ENCODE results near the gene MBOAT1. TPM values are rescaled to one million over a fixed set of nuclear protein-coding genes. Genes with fewer than 3 reads are reported as not detected.
"Not testable (repeated sequence)": the region's sequence is repeated elsewhere in the genome, so short reads cannot be mapped to it uniquely, and the experiment has no call there.

MBOAT1 gene
- total RNA-seq, 4 donors from 2014 or later = 6.6 to 10.2 (median 7.0) TPM

DNA sequence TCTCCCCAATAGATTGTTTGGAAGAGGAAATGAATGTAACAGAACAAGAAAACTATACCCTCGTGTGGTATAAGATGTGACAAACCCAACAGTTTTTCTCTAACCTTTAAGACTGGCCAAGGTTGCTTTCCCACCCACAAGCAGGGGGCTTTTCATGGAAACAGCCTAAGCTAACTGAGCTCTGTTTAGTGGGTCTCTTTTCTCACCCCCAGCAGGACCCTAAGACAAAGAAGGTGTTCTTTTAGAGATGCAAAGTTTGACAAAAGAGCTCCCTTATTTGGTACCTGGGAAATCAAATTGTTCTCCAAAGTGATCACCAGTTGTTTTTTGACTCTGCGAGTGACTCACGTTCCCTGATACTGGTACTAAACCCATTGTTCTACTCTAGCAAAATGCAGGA is 59.1 kb downstream of the MBOAT1 start:
- TF ChIP-seq CTCF (IDR thresholded peaks at IDR 0.05) = no peak
- DNase-seq (ENCODE audit: low spot score) = no peak
- no peak for ATAC-seq (ENCODE audit: low FRiP score)

DNA sequence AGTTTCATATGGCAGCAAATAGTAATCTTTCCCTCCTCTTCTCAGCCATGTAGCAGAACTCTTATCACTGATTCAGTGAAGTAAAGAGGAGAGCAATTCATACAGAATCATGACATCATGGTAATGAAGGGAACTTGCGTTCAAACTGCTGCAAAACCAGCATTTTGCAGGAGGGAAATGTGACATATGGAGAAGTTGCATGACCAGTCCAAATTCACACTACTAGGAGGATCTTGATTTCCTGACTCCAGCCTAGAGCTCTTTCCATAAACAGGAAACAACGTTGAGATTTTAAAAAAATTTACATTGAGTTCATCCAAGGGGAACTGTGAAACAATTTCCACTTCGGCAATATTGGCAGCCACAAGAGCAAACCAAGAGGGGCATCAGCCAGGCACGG is 63.8 kb downstream of the MBOAT1 start:
- TF ChIP-seq CTCF (IDR thresholded peaks at IDR 0.05) = no peak
- ATAC-seq (ENCODE audit: low FRiP score) = no peak
- DNase-seq (ENCODE audit: low spot score) = no peak

GRCh38 chr6:20147469-20147868 is 64.8 kb downstream of the MBOAT1 start:
- no peak for ATAC-seq (ENCODE audit: low FRiP score)
- no peak for TF ChIP-seq CTCF (IDR thresholded peaks at IDR 0.05)
- DNase-seq (ENCODE audit: low spot score) = no peak

GRCh38 chr6:20146831-20147230 is 65.4 kb downstream of the MBOAT1 start:
- ATAC-seq (ENCODE audit: low FRiP score); DNase-seq (ENCODE audit: low spot score): not testable (repeated sequence)

- ATAC-seq (ENCODE audit: low FRiP score) = no peak
Measured at GRCh38 chr6:20146291-20146690, 66.0 kb downstream of the MBOAT1 start.

DNA sequence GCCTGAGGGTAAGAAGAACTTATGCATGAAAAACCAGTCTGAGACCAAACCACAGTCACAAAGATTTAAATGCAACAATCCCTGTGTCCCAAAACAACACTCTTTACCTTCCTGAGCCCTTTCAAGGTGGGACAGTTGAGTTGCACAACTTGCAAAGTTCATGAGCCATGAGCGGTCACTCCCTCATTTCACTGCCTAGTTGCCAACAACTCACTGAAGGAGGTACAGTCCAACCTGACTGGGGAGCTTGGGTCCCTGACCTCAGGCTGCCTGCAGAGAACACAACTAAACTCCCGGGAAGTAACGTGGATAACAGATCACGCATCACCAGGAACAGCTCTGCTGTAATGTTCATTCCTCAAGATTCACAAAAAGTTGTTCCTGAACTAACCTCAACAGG is 69.4 kb downstream of the MBOAT1 start:
- TF ChIP-seq CTCF (IDR thresholded peaks at IDR 0.05) = no peak
- no peak for DNase-seq (ENCODE audit: low spot score)

More at GRCh38 chr6:20146291-20146690, 66.0 kb downstream of the MBOAT1 start:
- no peak for TF ChIP-seq CTCF (IDR thresholded peaks at IDR 0.05)
- no peak for DNase-seq (ENCODE audit: low spot score)

DNA sequence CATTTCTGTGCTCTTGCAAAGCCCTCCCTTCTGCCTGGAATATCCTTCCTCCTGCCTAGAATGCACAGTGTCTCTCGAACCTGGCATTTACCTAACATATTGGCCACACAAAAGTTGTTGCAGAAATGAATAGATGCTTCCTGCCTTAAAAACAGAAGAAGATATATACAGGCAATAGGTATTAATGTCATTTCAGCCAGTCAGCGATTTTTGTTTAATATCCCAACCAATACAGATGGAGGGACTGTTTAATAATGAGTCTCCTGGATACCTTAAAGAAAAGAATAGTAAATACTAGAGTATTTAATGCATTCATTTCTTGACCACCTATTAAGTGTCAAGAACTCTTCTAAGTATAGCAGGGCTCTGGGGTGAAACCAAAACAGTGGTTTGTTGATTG is 70.3 kb downstream of the MBOAT1 start:
- no peak for ATAC-seq (ENCODE audit: low FRiP score)
- no peak for TF ChIP-seq CTCF (IDR thresholded peaks at IDR 0.05)
- no peak for DNase-seq (ENCODE audit: low spot score)

More for the DNA sequence above, 69.4 kb downstream of the MBOAT1 start:
- ATAC-seq (ENCODE audit: low FRiP score) = no peak

DNA sequence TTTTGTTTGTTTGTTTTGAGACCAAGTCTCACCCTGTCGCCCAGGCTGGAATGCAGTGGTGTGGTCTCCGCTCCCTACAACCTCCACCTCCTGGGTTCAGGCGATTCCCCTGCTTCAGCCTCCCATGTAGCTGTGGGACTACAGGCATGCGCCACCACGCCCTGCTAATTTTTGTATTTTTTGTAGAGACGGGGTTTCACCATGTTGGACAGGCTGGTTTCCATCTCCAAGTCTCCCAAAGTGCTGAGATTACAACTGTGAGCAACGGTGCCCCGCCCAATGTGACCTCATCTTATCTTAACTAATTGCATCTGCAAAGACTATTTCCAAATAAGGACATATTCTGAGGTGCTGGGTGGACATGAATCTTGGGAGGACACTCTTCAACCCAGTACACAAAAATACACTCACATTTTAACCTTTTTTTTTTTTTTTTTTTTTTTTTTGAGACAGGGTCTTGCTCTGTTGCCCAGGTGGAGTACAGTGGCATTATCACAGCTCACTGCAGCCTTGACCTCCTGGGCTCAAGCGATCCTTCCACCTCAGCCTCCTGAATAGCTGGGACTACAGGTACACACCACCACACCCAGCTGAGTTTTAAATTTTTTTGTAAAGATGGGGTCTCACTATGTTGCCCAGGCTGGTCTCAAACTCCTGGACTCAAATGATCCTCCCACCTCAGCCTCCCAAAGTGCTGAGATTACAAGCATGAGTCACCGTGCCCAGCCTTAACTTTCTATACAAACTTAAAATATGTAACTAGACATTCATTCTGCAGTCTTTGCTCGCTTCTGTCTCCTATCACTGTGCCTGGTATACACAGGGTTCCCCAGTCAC is 72.9 kb downstream of the MBOAT1 start:
- not testable (repeated sequence) for ATAC-seq (ENCODE audit: low FRiP score)

More for the DNA sequence above, 72.9 kb downstream of the MBOAT1 start:
- DNase-seq (ENCODE audit: low spot score) = not testable (repeated sequence)
